Retinal pigment epithelial cell (primary cell): ENCODE measurements around the gene HOXC9.

Experiments
- DNase-seq: peaks from one replicate; pipeline ENCODE4 v3.0.0-alpha.2; 2010; ENCODE audit warnings: low read depth
- H3K4me3 ChIP-seq: 2 replicates; pipeline ENCODE4 v1.5.1; 2011; ENCODE audit warnings: mild to moderate bottlenecking, low read length, control low read depth, moderate library complexity
- TF ChIP-seq, protein P1 (sequence below): conservative IDR thresholded peaks from 2 replicates; pipeline ENCODE4 v1.5.1; 2011; ENCODE audit warnings: low read depth, low read length, control low read depth, inconsistent platforms

HOXC9 gene

GRCh38 chr12:54001283-54002187 lies 1.6 kb downstream of the HOXC9 start:
- DNase-seq: no peak
- TF ChIP-seq, protein P1, sequence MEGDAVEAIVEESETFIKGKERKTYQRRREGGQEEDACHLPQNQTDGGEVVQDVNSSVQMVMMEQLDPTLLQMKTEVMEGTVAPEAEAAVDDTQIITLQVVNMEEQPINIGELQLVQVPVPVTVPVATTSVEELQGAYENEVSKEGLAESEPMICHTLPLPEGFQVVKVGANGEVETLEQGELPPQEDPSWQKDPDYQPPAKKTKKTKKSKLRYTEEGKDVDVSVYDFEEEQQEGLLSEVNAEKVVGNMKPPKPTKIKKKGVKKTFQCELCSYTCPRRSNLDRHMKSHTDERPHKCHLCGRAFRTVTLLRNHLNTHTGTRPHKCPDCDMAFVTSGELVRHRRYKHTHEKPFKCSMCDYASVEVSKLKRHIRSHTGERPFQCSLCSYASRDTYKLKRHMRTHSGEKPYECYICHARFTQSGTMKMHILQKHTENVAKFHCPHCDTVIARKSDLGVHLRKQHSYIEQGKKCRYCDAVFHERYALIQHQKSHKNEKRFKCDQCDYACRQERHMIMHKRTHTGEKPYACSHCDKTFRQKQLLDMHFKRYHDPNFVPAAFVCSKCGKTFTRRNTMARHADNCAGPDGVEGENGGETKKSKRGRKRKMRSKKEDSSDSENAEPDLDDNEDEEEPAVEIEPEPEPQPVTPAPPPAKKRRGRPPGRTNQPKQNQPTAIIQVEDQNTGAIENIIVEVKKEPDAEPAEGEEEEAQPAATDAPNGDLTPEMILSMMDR: no peak
- H3K4me3 ChIP-seq: no peak overlapping the region

DNA sequence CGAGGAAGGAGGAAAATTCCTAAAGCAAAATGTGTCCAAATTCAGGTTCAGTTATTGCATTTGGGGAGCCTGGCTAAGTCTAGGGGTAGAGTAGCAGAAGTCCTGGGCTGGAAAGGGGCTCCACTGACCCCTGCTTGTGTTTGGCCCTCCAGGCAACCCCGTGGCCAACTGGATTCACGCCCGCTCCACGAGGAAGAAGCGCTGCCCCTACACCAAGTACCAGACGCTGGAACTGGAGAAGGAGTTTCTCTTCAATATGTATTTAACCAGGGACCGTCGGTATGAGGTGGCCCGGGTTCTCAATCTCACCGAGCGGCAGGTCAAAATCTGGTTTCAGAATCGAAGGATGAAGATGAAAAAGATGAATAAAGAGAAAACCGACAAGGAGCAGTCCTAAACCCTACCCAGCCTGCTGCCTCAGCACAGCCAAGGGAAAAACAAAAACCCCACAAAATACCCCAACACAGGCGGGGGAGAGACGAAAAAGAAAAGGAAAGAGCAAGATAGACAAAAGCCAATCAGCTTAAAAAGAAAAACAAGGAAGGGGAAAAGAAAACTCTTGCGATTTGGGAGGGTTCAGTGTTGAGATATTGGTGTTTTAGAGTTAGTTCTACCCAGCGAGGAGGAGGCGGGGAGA lies 2.4 kb downstream of the HOXC9 start:
- TF ChIP-seq, protein P1: no peak
- H3K4me3 ChIP-seq: no peak overlapping the region
- no peak for DNase-seq

DNA sequence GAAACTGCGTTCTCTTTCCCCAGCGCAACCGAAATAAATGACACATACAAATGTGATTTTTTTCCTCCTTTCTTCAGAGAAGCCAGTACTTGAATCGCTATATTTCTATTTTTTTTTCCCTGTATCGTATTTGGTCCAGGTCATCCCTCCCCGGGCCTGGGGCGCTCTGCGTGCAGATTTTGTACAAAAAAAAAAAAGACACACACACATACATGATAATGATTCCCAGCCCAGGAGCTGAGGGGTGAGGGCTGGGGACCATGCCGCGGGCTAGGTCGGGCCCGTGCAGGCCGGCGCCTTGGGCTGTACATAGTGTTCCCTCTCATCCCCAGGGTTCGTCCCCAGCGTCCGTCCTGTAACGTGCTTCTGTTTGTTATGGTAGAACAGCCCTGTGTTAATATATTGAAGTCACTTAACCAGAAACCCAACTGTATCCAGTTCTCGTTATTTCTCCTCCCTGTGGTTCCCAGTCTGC lies 3.0 kb downstream of the HOXC9 start:
- no peak overlapping the region for H3K4me3 ChIP-seq
- TF ChIP-seq, protein P1: no peak
- no peak for DNase-seq

DNA sequence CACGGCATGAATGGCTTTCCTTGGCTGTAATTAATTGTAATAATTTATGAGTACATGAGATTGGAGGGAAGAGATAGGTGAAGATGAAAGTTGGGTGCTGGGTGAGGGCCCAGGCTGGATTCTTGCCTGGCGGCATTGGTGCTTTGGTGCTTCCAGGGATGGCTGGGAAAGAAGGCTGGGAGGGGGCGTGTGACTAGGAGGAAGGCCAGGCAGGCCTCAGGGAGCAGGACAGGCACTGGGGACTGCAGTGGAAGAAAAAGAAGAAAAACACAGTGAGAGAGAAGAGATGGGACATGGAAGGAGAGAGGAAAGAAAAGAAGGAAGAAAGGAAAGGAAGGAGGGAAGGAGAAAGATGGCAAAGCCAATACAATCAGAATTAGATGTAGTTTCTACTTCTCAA lies 3.7 kb downstream of the HOXC9 start:
- H3K4me3 ChIP-seq: no peak overlapping the region
- DNase-seq: no peak
- TF ChIP-seq, protein P1: no peak

DNA sequence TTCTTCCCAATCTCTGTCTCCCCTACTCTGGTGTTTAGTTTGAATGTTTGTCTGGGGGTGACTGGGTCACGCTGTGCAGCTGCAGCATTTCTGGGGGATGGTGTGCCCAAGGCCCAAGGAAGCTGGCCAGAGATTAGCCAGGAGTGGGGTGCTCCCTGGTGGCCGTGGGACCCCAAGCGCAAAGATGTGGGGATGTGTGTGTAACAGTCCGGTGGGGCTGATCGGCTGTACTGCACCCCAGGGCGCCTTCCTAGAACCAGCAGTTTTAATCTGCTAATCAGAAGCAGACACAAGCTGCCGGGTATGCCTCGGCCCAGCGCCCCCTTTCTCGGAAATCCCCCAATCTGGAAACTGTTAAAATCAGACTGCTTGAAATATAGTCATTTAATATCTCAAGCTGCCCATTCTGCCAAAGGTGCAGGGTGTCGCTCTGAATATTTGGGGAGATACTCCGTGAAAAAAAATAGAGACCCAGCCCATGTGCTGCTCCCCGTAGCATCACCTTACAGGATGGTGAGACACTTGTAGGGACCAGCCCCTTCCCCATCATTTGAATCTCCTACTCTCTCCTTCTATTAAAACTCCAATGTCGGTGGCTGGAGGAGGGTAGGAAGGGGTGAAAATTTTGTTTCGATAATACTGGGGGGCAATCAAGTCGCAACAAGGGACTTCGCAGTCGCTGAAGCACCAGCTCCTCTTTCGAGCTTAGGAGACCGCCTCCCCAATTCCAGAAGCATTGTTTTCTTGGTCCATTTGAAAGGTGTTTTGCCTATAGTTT lies 4.3 kb downstream of the HOXC9 start:
- no peak for DNase-seq
- TF ChIP-seq, protein P1: no peak
- no peak overlapping the region for H3K4me3 ChIP-seq

DNA sequence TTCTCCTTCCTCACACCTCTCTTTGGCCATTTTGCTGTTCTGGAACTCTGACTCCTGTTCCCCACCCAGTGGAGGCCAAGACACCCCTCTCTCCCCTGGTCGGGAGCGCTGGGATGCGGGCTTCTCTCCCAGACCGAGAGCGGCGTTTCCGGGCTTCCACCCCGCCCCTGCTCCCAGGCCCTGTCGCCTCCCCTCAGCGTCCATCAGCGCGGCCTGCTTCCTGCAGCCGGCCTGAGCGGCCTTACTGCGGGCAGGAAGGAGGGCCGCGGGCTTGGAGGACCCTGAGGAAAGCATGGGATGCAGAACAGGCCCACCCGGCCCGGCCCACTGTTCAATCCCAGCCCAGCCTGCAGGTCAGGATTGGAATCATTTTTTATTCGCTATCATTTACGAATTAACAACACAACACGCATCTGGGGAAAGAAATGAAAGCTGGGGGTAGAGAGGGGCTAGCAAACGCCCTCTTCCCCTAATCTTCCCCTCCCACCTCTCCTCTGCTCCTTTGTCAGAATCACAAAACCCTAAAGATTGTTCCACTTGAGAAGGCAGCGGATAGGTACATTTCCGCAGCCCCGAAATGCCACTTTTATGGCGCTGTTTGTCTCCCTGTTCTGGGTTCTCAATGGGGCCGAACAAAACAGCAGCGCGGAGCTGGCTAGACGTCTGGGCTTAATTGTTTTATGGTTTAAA lies 5.0 kb downstream of the HOXC9 start:
- DNase-seq: no peak
- H3K4me3 ChIP-seq: no peak overlapping the region
- TF ChIP-seq, protein P1: no peak
